AG09309 (cell line): ENCODE results near the gene U2SURP.
"Not testable (repeated sequence)": the region's sequence is repeated elsewhere in the genome, so short reads cannot be mapped to it uniquely, and the experiment has no call there.

ENCODE experiments used
- DNase-seq: peaks from one replicate; pipeline ENCODE4 v3.0.0-alpha.2; 2010; ENCODE audit warnings: low read depth
- H3K4me3 ChIP-seq: 2 replicates; pipeline ENCODE4 v1.5.1; 2011; ENCODE audit warnings: mild to moderate bottlenecking, low read depth, low read length, moderate library complexity; ENCODE audit not compliant: control insufficient read depth
- TF ChIP-seq, protein P1 (sequence below): IDR thresholded peaks from 2 replicates; pipeline ENCODE4 v1.5.1; 2011; ENCODE audit warnings: mild to moderate bottlenecking, low read depth, low read length, inconsistent platforms; ENCODE audit not compliant: insufficient read depth, control insufficient read depth; ENCODE audit errors: missing control alignments

U2SURP gene

DNA sequence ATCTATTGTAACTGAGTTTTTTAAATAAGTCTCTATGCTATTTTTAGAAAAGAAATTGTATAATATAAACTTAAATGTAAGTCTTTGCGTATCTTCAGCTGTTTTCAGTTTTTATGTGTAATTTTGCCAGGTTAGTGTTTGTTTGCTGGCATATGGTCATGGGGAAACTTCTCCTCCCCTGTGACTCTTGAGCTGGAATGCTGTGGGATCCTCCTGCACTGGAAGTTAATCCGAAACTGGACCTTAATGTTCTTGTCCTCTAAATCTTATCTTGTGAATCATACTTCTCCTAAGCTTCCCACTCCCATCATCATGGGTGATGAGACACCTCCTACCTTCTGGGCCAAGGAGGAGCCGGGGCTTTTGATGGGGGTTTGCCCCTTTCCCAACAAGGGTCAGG, 65.8 kb downstream of the U2SURP start:
- H3K4me3 ChIP-seq: no peak overlapping the region
- peak; percentile 38 for DNase-seq
- TF ChIP-seq, protein P1, sequence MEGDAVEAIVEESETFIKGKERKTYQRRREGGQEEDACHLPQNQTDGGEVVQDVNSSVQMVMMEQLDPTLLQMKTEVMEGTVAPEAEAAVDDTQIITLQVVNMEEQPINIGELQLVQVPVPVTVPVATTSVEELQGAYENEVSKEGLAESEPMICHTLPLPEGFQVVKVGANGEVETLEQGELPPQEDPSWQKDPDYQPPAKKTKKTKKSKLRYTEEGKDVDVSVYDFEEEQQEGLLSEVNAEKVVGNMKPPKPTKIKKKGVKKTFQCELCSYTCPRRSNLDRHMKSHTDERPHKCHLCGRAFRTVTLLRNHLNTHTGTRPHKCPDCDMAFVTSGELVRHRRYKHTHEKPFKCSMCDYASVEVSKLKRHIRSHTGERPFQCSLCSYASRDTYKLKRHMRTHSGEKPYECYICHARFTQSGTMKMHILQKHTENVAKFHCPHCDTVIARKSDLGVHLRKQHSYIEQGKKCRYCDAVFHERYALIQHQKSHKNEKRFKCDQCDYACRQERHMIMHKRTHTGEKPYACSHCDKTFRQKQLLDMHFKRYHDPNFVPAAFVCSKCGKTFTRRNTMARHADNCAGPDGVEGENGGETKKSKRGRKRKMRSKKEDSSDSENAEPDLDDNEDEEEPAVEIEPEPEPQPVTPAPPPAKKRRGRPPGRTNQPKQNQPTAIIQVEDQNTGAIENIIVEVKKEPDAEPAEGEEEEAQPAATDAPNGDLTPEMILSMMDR: no peak

DNA sequence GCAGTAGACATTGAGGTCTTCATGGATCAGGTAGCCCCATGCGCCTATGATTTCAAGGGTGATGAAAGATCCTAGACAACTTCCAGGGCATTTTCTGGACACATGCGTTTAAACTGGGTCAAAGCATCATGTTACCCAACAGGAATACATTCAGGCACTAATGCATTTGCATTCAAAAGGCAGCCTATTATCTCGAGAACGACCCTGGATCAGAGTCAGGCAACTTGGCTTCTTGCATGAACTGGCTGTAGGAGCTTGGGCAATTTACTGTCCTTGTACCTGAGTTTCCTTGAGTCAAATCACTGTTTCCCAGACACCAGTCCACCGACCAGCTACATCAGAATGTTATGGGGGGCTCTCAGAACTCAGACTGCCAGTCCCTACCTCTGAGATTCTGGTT, 66.7 kb downstream of the U2SURP start:
- TF ChIP-seq, protein P1: no peak
- no peak overlapping the region for H3K4me3 ChIP-seq
- no peak for DNase-seq

DNA sequence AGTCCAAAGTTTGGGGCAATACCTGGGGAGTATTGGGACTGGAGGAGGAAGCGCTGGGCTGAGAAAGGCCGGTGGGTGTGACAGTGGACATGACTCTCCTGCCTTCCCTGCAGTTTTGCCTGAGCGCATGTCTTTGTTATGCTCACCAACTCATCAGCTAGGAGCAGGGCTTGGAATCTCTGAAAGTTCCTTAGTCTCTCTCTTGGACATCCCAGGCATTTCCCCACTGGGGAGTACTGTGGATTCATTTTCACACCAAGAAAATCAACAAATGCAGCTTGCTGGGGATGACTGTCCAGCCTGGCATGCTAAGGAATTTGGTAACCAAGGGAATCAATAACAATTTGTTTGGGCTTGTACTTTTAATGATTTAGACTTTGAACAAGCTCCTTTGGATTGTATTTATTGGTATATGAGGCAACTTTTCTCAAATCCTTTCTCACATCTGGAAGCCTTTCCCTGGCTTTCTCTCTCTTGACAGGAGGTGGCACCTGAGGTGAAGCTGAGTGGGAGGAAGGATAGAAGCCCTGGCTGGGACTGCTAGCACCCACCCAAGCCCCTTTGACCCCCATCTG, 69.7 kb downstream of the U2SURP start:
- TF ChIP-seq, protein P1: peak; percentile 27
- DNase-seq: peak; percentile 90
- no peak overlapping the region for H3K4me3 ChIP-seq

DNA sequence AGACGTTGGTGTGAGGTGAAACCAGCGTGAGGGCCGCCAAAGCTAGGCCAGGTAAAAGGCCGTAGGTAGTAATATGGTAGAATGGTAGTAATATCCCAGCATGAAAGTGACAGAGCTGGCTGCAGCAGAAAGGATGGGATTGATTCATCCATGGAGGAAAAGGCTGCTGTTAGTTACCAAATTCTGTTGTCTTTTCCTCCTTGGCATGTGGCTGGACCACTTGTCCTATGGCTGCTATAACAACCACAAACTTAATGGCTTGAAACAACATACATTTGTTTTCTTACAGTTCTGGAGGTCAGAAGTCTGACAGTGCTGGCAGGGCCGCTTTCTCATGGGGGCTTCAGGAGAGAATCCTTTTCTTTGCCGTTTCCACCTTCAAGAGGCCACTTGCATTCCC, 70.4 kb downstream of the U2SURP start:
- TF ChIP-seq, protein P1: no peak
- no peak for DNase-seq

DNA sequence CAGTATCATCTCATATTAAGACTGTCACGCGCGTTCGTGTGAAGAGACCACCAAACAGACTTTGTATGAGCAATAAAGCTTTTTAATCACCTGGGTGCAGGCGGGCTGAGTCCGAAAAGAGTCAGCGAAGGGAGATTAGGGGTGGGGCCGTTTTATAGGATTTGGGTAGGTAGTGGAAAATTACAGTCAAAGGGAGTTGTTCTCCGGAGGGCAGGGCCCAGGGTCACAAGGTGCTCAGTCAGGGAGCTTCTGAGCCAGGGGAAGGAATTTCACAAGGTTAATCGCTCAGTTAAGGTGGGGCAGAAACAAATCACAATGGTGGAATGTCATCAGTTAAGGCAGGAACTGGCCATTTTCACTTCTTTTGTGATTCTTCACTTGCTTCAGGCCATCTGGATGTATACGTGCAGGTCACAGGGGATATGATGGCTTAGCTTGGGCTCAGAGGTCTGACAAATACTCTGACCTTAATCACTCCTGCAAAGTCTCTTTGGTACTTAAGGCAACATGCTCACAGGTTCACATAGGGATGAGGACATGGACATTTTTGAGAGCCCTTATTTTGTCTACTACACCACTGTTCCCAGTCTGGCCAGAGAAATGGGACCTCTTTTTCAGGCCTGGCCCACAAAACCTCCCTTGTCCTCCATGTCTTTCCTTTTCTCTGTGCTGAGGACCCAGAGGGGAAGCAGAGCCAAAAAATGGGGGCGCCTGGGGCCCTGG, 71.1 kb downstream of the U2SURP start:
- not testable (repeated sequence) for H3K4me3 ChIP-seq, DNase-seq

More for the DNA sequence above, 70.4 kb downstream of the U2SURP start:
- no peak overlapping the region for H3K4me3 ChIP-seq

DNA sequence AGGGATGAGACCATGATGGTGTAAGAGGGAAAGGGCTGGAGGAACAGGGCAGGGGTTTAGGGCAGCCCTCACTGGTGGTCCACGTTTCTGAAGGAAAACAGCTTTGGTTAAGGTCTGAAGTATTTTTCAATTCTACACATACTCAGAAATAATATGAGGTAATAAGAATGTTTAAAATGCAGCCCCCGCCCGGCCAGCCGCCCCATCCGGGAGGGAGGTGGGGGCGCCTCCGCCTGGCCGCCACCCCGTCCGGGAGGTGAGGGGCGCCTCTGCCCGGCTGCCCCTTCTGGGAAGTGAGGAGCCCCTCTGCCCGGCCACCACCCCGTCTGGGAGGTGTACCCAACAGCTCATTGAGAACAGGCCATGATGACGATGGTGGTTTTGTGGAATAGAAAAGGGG, 72.2 kb downstream of the U2SURP start:
- not testable (repeated sequence) for H3K4me3 ChIP-seq, DNase-seq

DNA sequence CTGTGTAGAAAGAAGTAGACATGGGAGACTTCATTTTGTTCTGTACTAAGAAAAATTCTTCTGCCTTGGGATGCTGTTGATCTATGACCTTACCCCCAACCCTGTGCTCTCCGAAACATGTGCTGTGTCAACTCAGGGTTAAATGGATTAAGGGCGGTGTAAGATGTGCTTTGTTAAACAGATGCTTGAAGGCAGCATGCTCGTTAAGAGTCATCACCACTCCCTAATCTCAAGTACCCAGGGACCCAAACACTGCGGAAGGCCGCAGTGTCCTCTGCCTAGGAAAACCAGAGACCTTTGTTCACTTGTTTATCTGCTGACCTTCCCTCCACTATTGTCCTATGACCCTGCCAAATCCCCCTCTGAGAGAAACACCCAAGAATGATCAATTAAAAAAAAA, 72.6 kb downstream of the U2SURP start:
- DNase-seq, H3K4me3 ChIP-seq: not testable (repeated sequence)

DNA sequence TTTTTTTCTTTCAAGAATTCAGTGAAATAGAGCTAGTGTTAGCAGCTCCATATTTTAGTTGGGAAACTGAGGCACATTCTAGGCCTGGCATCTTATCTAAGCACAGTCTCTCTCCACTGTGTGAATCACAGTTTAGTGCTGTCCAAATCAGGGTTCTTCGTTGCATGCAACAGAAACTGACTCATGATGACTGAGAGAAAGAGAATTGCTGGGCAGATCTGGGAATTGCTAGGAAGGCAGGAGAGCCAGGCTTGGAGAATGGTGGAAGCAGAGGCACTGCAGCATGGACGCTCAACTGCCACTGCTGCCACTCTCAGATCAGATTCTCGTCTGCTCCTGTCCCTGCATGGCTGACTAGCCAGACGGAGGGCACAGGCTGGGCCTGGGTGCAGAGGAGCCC, 77.5 kb downstream of the U2SURP start:
- TF ChIP-seq, protein P1: no peak
- H3K4me3 ChIP-seq: no peak overlapping the region
- DNase-seq: peak; percentile 40
